Measurements from ENCODE around the gene SEC61B.

GRCh38 chr9:99185934-99186333 lies 36.1 kb upstream of the SEC61B start:
- TF ChIP-seq REST (IDR thresholded peaks at IDR 0.05; ENCODE audit: insufficient replicate concordance, low read depth) = no peak
- TF ChIP-seq CTCF (IDR thresholded peaks at IDR 0.05; ENCODE audit: insufficient read depth, low read length) = no peak
- no peak for TF ChIP-seq POLR2AphosphoS5 (IDR thresholded peaks at IDR 0.05; ENCODE audit: low read depth)
